Limb (tissue), 2 donors: ENCODE measurements around the gene ITPK1.

ENCODE experiments used
- DNase-seq, 2 donors: peaks; one replicate each; pipeline ENCODE4 v3.0.0-alpha.2; 2016; ENCODE audit errors: extremely low spot score in 2 of 2

ITPK1 gene

DNA sequence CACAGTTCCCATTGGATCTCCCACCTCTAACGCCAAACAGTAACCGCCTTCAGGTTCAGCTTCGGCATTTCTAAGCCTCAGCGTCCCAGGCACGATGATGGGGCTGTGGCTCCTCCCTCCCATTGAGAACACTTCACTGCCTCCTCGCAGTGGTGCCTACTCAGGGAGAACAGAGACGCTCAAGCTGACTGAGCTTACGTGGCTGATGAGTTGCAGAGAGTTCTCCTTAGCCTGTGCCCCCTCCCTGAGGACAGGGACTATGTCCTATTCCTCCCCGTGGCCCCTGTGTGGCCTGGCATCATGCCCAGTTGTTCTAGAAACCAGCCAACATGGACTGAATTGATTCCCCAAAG lies 87.0 kb downstream of the ITPK1 start:
- DNase-seq, result no peak

DNA sequence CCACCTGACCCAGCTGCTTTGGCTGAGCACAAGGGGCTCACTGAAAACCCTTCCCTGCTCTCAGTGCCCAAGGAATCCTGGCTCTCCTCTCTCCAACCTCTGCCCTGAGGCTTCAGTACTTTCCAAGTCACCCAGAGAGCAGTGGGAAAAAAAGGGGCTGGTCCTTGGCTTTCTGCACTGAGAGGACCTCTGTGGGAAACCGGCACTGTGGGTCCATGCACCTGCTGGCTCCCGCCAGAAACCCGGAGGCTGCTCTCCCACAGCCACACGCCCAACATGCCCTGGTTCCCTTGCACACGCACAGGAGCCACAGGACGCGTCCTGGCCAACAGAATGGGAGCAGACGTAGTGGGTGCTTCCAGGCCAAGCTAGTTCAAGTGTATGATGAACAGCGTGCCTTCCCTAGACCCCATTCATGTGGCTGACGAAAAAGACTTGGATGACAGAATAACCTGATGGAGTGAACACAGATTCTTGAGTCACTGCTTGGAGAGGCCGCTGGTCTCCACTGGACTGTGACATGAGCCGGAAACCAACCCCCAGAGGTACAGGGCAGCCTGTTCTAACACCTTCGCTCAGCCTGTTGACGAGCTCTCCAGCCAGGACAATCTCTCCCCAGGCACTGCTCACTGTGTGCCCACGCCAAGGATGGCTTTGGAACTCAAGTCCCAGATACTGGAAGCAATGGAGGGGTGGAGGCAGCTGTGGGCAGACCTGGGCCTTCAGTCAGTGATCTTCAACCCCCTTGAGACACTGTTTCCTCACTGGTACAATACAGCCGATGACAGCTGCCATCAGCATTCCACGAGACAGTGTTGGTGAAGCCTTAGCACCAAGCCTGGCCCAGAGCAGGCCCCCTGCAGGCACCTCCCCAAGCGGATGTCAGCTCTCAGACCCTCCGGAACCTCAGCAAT lies 87.7 kb downstream of the ITPK1 start:
- DNase-seq, result no peak

DNA sequence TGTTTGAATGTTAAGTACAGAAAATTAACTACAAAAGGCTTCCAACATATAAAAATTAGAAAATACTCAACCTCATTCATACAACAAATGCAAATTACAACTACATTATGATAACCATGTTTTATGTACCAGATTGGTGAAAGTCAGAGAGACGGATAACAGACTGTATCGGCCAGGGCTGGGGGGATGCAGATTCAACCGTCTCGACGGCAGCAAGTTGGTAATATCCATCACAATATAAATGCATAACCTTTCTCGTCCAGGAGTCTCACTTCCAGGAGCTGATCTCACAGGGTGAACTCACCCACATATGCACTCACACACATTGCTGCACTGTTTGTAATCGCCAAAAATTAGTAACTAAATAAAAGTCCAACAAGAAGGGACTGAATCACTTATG lies 89.4 kb downstream of the ITPK1 start:
- DNase-seq, result no peak

DNA sequence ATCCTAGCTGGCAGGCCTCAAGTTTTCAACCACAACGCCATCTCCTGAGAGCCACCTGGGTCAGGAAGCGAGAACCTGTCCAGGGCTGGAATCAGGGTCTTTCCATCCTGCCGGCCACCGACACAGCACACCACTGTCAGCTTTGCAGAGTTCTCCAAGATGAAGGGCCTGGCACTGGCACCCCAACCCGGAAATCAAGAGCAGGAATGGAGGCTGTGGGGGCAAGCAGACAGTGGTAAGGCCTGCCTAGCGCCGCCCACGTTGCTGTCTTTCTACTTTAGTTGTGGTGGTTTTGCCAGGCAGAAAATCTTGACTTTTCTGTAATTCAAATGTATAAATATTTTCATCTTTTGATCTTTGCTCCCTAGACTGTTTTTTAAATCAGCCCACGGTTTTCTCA lies 90.7 kb downstream of the ITPK1 start:
- DNase-seq, result no peak

DNA sequence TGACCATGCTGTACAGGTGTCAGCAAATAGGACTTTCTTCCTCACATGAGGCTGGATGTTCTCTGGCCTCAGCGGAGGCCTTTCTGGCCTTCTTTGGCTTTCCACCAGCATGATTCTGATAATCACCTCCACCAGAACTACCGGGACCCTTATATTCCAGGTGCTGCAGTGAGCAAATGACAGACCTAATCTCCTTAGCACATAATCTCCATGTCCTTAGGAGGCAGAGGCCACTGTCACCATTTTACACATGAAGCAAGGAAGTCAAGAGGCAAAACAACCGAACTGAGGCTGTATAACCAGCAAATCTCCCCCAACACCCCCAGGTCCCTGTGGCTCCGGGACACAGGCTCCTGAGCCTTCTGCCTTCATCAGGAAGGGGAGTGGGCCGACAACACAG lies 91.2 kb downstream of the ITPK1 start:
- no peak for DNase-seq

DNA sequence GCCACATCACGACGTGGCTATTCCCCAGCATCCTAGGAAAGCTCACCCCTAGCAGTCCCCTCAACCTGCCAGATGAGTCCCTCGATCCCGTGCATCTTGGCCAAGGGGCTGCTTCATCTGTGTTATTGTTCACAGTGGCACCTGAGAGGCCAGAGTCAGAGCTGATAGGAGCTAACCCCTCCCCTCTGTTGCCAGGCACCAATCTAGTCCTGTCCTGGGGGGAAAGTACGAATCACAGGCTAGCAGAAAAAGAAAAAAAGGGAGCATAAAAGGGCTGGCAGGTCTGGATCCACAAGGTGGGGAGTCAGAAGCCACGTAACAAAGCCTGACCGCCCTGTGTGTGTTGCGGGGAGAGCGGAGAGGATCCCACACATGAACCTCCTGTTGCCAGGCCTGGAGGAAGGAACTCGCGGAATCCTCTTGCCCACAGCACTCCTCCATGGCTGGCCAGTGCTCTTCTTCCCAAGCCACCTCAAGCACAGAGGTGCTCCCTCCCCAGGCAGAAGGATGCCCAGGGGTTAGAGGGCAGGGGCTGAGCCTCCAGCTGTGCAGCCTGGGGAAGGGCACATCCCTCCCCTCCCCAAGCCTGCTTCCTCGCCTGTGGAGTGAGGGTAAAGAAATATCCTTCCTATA lies 91.8 kb downstream of the ITPK1 start:
- no peak for DNase-seq

DNA sequence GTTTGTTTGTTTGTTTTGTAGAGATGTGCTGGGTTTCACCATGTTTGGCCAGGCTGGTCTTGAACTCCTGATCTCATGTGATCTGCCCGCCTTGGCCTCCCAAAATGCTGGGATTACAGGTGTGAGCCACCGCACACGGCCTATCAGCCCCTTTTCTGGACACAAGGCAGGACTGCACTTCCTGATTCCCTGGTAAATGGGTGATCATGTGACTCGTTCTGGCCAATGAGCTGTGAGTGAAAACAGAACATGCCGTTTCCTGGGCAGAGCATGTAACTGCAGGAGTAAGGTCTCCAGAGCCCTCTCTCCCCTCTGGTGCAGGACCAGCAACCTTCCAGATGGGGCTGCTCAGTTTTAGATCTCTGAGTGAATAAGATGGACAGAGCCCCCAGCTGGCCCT lies 92.7 kb downstream of the ITPK1 start:
- DNase-seq, result no peak

DNA sequence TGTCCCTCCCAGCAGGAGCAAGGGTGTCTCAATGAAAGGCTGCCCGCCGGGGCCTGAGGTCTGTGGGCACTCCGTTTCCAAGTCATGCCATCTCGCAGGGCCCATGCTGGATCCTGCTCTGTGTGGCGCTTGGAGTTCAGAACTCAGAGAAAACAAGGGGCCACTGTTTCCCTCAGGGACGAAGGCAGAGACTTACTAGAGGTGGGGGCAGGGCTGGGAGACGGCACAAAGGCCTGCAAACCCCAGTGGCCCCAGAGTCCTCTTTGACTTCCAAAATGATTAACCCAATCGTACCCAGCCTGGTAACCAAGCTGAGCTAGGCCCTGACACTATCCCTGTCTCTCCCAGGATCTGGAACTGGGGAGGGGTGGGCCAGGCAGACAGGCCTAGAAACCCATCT lies 95.8 kb downstream of the ITPK1 start:
- DNase-seq, result no peak

DNA sequence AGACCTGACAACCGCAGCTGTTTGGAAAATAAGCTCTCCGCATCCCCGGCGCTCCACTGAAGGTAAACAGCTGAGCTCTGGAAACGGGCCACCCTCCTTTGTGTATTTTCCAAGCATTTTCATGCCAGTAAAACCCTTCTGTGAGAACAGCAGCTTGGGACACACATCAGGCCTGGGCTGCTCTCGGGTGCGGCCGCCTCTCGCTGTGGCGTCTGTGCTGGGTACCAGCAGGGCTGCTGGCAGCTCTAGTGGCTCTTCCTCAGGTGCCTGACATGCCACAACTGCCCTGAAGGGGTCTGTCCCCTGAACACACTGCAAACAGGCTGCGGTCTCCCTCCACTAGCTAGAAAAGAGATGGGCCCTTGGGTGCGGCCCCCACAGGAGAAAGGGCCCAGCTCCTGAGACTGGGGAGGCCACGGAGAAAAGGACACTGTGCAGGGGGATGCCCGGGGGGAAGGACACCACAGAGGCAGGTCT lies 96.3 kb downstream of the ITPK1 start:
- peak in 1 of 2 donors; percentile 57 for DNase-seq

DNA sequence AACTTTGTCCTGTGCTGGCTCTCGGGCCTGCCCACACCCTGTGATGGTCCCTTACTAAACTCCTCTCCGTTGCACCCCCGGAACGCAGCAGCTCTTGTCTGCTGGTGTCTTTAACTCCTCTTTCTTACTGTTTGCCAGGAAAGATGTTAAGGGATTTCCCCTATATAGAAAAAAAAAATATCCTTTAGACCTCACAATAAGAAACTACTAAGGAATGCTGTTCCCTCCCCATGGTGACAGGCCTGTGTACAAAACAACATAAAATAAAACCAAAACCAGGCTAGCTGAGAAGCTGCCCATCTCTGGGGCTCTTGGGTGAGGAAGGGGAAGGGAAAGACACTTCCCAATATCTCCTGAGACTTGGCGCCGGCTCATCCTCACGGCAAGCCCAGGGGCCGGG lies 97.4 kb downstream of the ITPK1 start:
- peak in 1 of 2 donors; percentile 35 for DNase-seq

DNA sequence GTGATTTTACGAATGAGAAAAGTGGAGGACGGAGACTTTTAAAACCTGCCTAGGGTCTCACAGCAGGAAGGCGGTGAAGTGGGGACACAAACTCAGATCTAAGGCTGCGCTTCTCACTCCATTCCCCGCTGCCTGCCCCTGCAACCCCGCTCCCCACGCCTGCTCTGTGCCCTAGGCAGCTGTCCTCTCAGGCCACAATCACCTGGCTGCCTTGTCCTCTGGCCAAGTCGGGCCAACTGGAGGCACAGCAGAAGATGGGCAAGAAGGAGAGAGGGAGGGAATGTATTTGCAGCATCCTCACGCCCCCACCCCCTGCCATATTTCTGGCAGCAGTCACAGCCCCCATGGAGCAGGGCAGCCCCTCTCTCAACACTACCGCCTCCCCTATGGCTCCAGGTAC lies 97.8 kb downstream of the ITPK1 start:
- no peak for DNase-seq

DNA sequence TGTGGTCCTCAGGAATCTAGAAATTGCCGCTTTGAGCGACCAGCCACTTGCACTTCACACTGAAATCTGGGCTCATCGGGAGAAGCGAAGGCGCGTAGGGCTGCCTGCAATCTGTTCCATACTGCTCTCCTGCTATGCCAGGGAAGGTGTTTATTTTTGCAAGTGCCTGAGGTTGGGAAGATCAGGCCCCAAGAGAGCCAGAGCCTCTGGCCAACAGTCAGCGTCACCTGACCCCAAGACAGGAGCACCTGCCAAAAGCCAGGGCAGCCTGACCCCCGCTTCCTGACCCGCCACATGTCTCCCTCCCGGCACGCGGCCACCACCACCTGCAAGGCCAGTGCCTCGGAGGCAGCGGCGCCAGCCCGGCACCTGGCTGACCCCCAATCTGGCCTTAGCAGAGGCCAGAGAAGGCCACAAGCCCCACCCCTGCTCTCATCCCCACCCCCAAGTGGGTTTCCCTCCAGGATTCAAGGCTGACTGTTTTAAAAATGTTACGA lies 98.4 kb downstream of the ITPK1 start:
- DNase-seq, result no peak

DNA sequence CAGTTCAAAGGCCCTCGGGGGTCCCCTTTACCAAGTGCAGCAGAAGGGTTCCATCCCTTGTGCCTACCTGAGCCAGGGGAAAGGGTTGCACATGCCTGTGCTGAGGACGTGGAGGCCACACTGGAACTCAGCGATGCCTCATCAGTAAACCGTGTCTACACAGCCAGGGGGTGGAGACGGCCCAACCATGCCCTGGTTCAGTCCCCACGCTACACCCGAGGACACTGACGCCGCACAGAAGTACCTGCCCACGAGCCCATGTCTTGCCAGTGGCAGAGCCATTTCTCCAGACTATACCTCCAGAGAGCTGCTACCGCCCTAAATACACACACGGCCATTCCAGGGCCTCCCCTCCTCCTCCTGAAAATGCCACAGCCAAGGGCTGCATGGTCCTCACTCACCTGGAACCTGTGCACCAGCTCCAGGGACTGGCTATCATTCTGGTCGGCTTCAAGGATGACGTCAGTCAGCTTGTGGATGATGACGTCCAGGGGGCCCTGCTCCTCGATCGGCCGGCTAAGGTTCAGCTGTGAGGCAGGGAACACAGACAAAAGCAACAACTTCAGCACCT lies 99.4 kb downstream of the ITPK1 start:
- no peak for DNase-seq

DNA sequence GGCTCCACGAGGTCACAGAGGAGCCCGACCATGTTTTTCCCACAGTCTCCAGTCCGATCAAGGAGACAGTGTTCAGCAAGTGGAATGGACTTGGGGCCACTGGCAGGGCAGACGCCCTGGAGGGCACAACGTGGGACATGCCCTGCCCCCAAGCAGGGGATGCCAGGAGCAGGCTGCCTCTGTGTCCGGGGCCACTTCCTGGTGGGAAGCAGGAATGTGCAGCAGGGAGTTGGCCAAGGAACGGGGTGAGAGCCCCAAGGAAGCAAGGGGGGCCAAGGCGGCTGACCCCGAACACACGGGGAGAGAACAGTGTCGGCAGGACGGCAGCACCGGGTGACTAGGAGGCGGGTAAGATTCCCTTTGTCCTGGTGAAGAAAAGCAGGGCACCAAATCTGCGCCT lies 100.2 kb downstream of the ITPK1 start:
- DNase-seq, result no peak

DNA sequence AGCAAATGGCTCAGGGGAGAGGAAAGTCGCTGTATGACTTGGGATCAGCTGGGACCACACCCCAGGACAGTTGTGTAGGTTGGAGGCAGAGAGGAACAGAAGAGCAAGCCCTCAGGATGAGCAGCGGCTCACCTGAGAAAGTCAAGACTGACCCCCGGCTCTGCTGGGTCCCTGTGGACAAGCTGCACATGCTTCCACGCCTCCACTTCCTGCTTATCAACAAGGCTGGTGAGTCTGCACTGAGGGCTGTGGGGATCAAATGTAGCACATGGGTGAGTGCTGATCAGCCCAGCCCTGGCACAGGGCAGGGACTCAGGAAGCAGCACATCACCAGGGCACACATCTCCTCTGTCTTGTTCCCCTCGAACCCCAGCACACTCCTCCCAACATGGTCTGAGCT lies 100.7 kb downstream of the ITPK1 start:
- no peak for DNase-seq

DNA sequence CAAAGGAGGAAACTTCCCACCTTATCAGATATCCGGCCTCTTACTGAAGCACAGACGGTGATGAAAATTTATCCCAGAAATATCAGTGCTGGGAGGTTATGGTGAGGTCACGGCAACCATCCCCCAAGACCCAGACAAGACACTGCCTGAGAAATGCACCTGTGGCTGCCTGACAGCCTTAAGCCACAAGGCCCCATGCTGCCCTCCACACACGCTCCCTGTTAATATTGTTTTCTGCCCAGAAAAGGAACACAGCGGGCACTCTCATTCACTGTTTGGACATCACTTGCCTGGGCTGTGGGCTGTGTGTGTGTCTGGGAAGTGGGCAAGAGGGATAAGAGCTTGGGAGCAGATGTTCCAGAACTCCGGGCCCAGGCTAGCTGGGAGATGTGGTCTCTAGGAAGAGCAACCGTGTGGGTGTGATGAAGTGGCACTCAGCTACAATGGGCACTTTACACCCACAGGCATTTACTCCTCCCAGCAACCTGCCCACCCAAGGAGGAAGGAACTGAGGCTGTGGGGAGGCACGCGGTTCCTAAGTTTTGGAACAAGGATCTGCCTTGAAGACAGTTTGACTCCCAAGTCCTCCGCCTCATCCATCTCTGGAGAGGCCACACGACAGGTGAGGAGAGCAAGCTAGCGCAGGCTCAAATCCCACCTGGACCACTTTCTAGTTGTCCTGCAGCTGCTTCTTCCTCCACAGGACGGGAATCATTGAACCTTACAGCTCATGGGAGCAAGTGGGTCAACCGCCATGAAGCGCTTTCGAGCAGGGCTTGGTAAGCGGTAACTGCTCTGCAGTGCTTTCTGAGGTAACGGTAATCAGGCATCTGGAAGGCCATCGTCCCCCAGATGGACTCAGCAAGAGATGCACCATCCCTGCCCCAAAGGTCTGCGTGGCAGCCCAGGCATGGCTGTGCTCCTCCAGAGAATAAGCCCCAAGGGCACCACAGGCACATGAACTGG lies 101.4 kb downstream of the ITPK1 start:
- DNase-seq, result no peak

DNA sequence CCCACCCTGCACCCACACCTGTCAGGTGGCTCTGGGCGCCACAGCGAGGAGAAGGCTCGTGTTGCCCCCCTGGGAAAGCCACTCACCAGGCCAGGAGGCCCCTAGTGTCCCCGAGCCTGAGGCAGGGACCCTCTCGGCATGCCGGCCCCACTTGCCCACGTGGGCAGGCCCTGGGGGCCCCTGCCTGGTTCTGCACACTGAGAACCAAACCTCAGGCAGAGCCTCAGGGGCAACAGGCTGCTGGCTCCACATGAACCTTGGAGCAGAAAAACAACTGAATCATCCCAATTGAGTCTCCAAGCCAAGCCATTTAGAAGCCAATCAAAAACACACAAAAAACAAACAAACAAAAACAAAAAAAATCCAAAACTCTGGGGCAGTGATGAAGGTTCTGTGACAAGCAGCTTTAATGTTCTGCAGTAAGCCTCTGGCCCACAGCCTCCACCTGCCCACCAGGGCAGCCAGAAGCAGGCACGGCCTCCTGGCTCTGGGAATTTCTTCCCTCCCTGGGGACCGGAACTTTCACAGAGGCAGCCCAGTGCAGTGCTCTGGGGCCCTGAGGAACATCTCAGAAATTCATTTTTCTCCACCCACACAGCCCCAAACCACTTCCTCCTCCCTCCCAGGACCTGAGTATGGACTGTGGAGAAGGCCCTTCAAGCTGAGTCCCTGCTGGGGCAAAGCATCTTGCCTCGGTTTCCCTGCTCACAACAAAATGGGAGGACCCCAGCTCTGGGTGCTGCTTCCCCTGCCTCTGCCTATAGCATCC lies 102.6 kb downstream of the ITPK1 start:
- no peak for DNase-seq

DNA sequence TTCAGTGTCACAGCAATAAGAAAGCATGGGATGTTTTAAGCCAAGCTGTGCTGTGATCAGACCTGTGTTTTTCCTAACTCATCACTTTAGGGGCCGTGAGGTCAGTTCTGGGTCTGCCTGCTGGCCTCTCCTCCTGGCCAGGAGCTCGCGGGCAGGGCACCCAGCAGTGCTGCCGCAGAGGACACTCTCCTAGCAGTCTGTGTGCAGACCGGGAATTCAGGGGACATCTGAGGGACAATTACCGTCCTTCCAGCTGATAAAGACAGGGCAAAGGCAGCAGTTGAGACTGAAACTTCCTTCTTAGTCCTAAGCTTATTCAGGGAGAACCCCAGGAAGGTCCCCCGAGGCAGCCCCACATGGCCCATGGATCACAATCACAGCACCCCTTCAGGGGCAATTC lies 103.2 kb downstream of the ITPK1 start:
- no peak for DNase-seq

DNA sequence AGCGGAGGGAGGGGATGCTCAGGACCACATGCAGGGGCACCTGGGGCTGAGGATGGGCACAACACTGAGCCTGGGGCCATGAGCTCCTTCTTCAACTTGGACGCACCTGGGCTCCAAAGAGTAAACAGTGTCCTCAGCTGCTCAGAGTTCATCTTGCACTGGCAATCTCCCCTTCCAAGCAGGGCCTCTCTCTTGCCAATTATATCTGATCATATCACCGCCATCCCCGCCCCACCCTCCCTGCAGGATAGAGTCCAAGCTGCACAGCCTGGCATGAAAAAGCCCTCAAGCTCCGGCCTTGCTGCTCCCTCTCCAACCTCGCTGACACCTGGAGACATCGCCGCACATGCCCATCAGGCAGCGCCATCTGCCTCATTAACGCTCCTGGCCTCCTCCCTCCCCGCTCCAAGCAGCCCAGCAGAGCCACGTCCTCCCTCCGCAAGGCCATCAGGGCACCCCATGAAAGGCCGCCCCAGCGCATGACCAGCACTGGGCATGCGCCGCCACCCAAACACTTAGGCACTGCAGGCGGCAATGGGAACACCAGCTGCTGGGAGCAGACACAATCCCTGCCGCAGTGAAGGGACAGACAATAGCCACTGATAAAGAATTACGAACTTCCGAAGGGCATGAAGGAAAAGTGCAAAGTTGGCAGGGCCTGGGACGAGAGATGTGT lies 103.9 kb downstream of the ITPK1 start:
- DNase-seq, result no peak

DNA sequence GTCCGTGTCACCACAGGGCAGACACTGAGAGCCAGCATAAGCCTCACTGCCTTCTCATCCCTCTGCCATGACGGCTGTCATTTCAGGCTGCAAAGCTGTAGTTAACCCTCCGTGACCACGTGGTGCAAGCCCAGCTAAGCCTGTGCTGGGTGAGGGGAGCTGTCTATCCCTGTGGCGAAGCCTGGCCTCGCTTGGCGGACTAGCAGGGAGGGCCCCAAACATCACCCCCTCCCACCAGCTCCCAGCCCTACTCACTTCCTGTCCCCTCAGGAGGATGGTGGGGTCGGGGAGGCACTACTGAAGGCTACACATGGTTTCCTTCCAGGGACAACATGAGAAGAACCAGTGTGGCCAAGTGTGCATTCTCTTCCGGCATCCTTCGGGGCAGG lies 104.6 kb downstream of the ITPK1 start:
- no peak for DNase-seq
